HepG2 (cell line): ENCODE results near the gene SLC25A25. TPM values are rescaled to one million over a fixed set of nuclear protein-coding genes. Genes with fewer than 3 reads are reported as not detected.

Experiments
- CHCHD3 ChIP-seq: sonication (generic); formaldehyde crosslinking; IDR thresholded peaks from 2 replicates; pipeline ENCODE4 v1.8.0; 2022; ENCODE audit warnings: mild to moderate bottlenecking, missing genetic modification reagents, moderate library complexity
- ERF ChIP-seq: IDR thresholded peaks from 2 replicates; pipeline ENCODE4 v1.6.1; 2018; ENCODE audit warnings: missing biosample characterization, missing genetic modification reagents
- ISL2 ChIP-seq: sonication (generic); formaldehyde crosslinking; IDR thresholded peaks from 2 replicates; pipeline ENCODE4 v1.5.0; 2020; ENCODE audit warnings: missing genetic modification reagents
- KLF15 ChIP-seq: sonication (generic); formaldehyde crosslinking; IDR thresholded peaks from 2 replicates; pipeline ENCODE4 v1.8.1; 2023; ENCODE audit warnings: borderline replicate concordance, mild to moderate bottlenecking, inconsistent platforms, missing genetic modification reagents, mixed read lengths
- MAX ChIP-seq: IDR thresholded peaks from 2 replicates; pipeline ENCODE4 v1.6.1; 2012; ENCODE audit warnings: inconsistent platforms
- MBD4 ChIP-seq: IDR thresholded peaks from 2 replicates; pipeline ENCODE4 v1.6.1; 2012; ENCODE audit warnings: low read length, inconsistent platforms, borderline replicate concordance
- MED13 ChIP-seq: sonication (generic); formaldehyde crosslinking; IDR thresholded peaks from 2 replicates; pipeline ENCODE4 v1.5.0; 2020; ENCODE audit warnings: missing genetic modification reagents
- MLLT10 ChIP-seq: sonication (generic); formaldehyde crosslinking; IDR thresholded peaks from 2 replicates; pipeline ENCODE4 v1.4.0; 2020; ENCODE audit warnings: missing genetic modification reagents
- MZF1 ChIP-seq: sonication (generic); formaldehyde crosslinking; IDR thresholded peaks from 2 replicates; pipeline ENCODE4 v1.8.1; 2023; ENCODE audit warnings: mild to moderate bottlenecking, missing genetic modification reagents, borderline replicate concordance
- NR2F1 ChIP-seq, 2 experiments: fragments of 450-650 bp in 1 of 2; formaldehyde crosslinking in 1 of 2; IDR thresholded peaks; 2 replicates each; pipeline versions ENCODE4 v1.5.0 to v1.6.1; 2016 to 2020; ENCODE audit warnings: mild to moderate bottlenecking in 1 of 2, missing compliant biosample characterization in 1 of 2, missing genetic modification reagents in 1 of 2, moderate library complexity in 1 of 2
- ZNF143 ChIP-seq: sonication (generic); formaldehyde crosslinking; IDR thresholded peaks from 2 replicates; pipeline ENCODE4 v1.4.0; 2020; ENCODE audit warnings: missing genetic modification reagents
- ZNF44 ChIP-seq: sonication (generic); formaldehyde crosslinking; IDR thresholded peaks from 2 replicates; pipeline ENCODE4 v1.5.1; 2020; ENCODE audit warnings: mild to moderate bottlenecking, missing genetic modification reagents
- ZNF446 ChIP-seq: sonication (generic); formaldehyde crosslinking; IDR thresholded peaks from 2 replicates; pipeline ENCODE4 v1.5.0; 2020; ENCODE audit warnings: mild to moderate bottlenecking, missing genetic modification reagents
- ZNF558 ChIP-seq: sonication (generic); formaldehyde crosslinking; IDR thresholded peaks from 2 replicates; pipeline ENCODE4 v1.9.0; 2022; ENCODE audit warnings: mild to moderate bottlenecking, missing genetic modification reagents, borderline replicate concordance
- ZSCAN25 ChIP-seq: sonication (generic); formaldehyde crosslinking; IDR thresholded peaks from 2 replicates; pipeline ENCODE4 v1.8.0; 2022; ENCODE audit warnings: mild to moderate bottlenecking, missing genetic modification reagents
- polyA plus RNA-seq, 8 experiments: library from polyadenylated mRNA; depleted of rRNA in 3 of 8; stranded (reverse) in 7 of 8; unstranded in 1 of 8; fragments of >200 nt; fragmentation: Illumina TruSeq in 4 of 8; extraction: Trizol in 4 of 8; gene quantifications; 2 replicates each; pipeline versions ENCODE4 v1.2.1 to v1.2.3, GENCODE V29; 2011 to 2016; ENCODE audit warnings: low read depth in 4 of 8, missing spikeins in 1 of 8, mixed read lengths in 1 of 8; ENCODE audit not compliant: insufficient read depth in 1 of 8
- total RNA-seq, 5 experiments: library from RNA; depleted of rRNA; stranded (reverse); fragments of >200 nt; fragmentation: Illumina TruSeq; extraction: Trizol; gene quantifications; 2 replicates each; pipeline ENCODE4 v1.2.3, GENCODE V29; 2016; ENCODE audit warnings: low read depth in 1 of 5
- TF ChIP-seq, protein P1 (sequence below), 2 experiments: sonication (generic) in 1 of 2; formaldehyde crosslinking in 1 of 2; IDR thresholded peaks; 2 replicates each; pipeline versions ENCODE4 v1.4.0 to v1.6.1; 2018 to 2020; ENCODE audit warnings: missing genetic modification reagents in 2 of 2, borderline replicate concordance in 1 of 2, low read depth in 1 of 2, mild to moderate bottlenecking in 1 of 2, missing biosample characterization in 1 of 2

SLC25A25 gene
- total and polyA plus RNA-seq, 2 of the 13 experiments (the other 11 are each of a cell fraction or from before 2014, with no cell fraction given), result 10.5 to 24.8 TPM

GRCh38 chr9:128034821-128035652, 33.0 kb upstream of the SLC25A25 start (continued):
- TF ChIP-seq ZSCAN25 (CRISPR knock-in tag), result no peak
- TF ChIP-seq CHCHD3 (CRISPR knock-in tag), result no peak
- TF ChIP-seq NR2F1 (CRISPR knock-in tag; IDR thresholded peaks at IDR 0.05), result no peak
- peak; percentile 74; the same call in 1 of the 2 replicates for TF ChIP-seq MAX
- TF ChIP-seq MED13 (CRISPR knock-in tag), result no peak
- peak; percentile 45; the same call in 1 of the 2 replicates for TF ChIP-seq ISL2
- TF ChIP-seq MBD4, result no peak
- TF ChIP-seq ZNF446, result no peak
- no peak for TF ChIP-seq MZF1 (CRISPR knock-in tag)
- TF ChIP-seq ZNF558 (CRISPR knock-in tag), result no peak
- no peak for TF ChIP-seq ZNF44 (CRISPR knock-in tag)
- TF ChIP-seq ERF, result 0 out of 2 replicates have a peak, but pooled peaks have one; percentile 66
- TF ChIP-seq KLF15 (CRISPR knock-in tag), result no peak
- TF ChIP-seq, protein P1, sequence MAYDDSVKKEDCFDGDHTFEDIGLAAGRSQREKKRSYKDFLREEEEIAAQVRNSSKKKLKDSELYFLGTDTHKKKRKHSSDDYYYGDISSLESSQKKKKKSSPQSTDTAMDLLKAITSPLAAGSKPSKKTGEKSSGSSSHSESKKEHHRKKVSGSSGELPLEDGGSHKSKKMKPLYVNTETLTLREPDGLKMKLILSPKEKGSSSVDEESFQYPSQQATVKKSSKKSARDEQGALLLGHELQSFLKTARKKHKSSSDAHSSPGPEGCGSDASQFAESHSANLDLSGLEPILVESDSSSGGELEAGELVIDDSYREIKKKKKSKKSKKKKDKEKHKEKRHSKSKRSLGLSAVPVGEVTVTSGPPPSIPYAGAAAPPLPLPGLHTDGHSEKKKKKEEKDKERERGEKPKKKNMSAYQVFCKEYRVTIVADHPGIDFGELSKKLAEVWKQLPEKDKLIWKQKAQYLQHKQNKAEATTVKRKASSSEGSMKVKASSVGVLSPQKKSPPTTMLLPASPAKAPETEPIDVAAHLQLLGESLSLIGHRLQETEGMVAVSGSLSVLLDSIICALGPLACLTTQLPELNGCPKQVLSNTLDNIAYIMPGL (CRISPR knock-in tag; IDR thresholded peaks at IDR 0.05; ENCODE audit: borderline replicate concordance in 1 of 2, low read depth in 1 of 2), result peak; percentile 31 to 76; a peak in 2 of 4 replicates
- no peak for TF ChIP-seq ZNF143 (CRISPR knock-in tag)
- TF ChIP-seq MLLT10 (CRISPR knock-in tag), result no peak
